Ovary (tissue), 9 donors: ENCODE results near the gene LRRTM3. TPM values are rescaled to one million over a fixed set of nuclear protein-coding genes. Genes with fewer than 3 reads are reported as not detected.

ENCODE experiments used
- DNase-seq, 5 donors: peaks; one replicate each; pipeline ENCODE4 v3.0.0-alpha.2; 2019 to 2020
- H3K27ac ChIP-seq, 2 donors: fragments of 200-600 bp; one replicate each; pipeline versions ENCODE4 v1.5.1 to v1.8.0; 2019 to 2022
- H3K27me3 ChIP-seq: fragments of 200-600 bp; one replicate; pipeline ENCODE4 v1.8.0; 2022
- H3K36me3 ChIP-seq: fragments of 200-600 bp; sonication (generic); one replicate; pipeline ENCODE4 v1.5.1; 2019
- H3K4me1 ChIP-seq: one replicate; pipeline ENCODE4 v1.8.1; 2013; ENCODE audit warnings: mild to moderate bottlenecking, moderate library complexity; ENCODE audit not compliant: insufficient read depth
- H3K4me3 ChIP-seq: fragments of 200-600 bp; sonication (generic); one replicate; pipeline ENCODE4 v1.5.1; 2017
- H3K9me3 ChIP-seq, 2 donors: fragments of 200-600 bp in 1 of 2; sonication (generic) in 1 of 2; one replicate each; pipeline versions ENCODE4 v1.5.1 to v1.8.1; 2013 to 2019; ENCODE audit warnings: mild to moderate bottlenecking in 1 of 2, moderate library complexity in 1 of 2
- CTCF ChIP-seq, 3 donors: fragments of 450-650 bp in 2 of 3; fragments of 200-600 bp in 1 of 3; IDR thresholded peaks; one replicate each; pipeline versions ENCODE4 v1.5.1 to v1.8.0; 2016 to 2022; ENCODE audit warnings: antibody characterized with exemption in 3 of 3, mild to moderate bottlenecking in 1 of 3
- EP300 ChIP-seq: sonication (generic); formaldehyde crosslinking; IDR thresholded peaks from one replicate; pipeline ENCODE4 v1.6.1; 2017; ENCODE audit warnings: antibody characterized with exemption
- POLR2A ChIP-seq: fragments of 450-650 bp; IDR thresholded peaks from one replicate; pipeline ENCODE4 v1.6.1; 2017; ENCODE audit warnings: antibody characterized with exemption, mild to moderate bottlenecking, moderate library complexity
- WGBS, 3 donors: extraction: QIAGEN DNeasy Blood & Tissue Kit in 1 of 3; methylation state at CpG; one replicate each; pipeline versions ENCODE4 v1.1.5 to v1.1.7; 2013 to 2017; 5-methylcytosine and 5-hydroxymethylcytosine counted together
- intact Hi-C, 4 donors: fragments of 100-400 bp; cut with DNase I; formaldehyde crosslinking; loops; one replicate each; pipeline versions ENCODE4 v1.11.0 to v1.15.1; 2022 to 2023
- polyA plus RNA-seq, 2 donors: library from polyadenylated mRNA; stranded (reverse); fragments of 200-250 nt in 1 of 2; fragments of 350-450 nt in 1 of 2; fragmentation: Illumina TruSeq in 1 of 2; extraction: RNeasy Lipid Tissue Mini Kit (QIAGEN cat#74804) in 1 of 2; gene quantifications; one replicate each; pipeline ENCODE4 v1.2.3, GENCODE V29; 2013 to 2014
- total RNA-seq, 7 donors: library from RNA; depleted of rRNA in 2 of 7; stranded (reverse); fragments of >200 nt in 2 of 7; fragmentation: NEBNext Ultra II Directional in 3 of 7; extraction: Animal tissue kit (Norgen Biotek cat#: 25700) in 3 of 7; gene quantifications; one replicate each; pipeline versions ENCODE4 v1.1.0 to v1.2.4, GENCODE V29; 2016 to 2023
- donor health status: DM: no; HTN: no; CAD: no; lungs with moderate emphysema.
- donor health status: DM: no; HTN: no; CAD: no.
- donor health status: Bipolar disorder and iron deficiency.
- donor health status: DM: yes; HTN: yes; CAD: no.
- donor health status: DM: no; HTN: no; CAD: no.
- donor health status: DM: yes; HTN: yes; CAD: no.

The LRRTM3 gene
- total and polyA plus RNA-seq, 9 donors: 0.33 to 5.9 (median 1.4) TPM

- H3K4me3 ChIP-seq: no peak overlapping the region
- H3K36me3 ChIP-seq: no peaks in the 10 kb centered on the region
- H3K9me3 ChIP-seq: no peaks in the 10 kb centered on the region
- no peak overlapping the region for H3K27ac ChIP-seq
- peaks cover 3% of the 10 kb centered on the region for H3K4me1 ChIP-seq
- WGBS, 3 donors: 8 to 23% (median 13%) methylated on average over 3 of the region's 3 CpGs
- intact Hi-C loops: no loop called here
- no peak for DNase-seq
- H3K27me3 ChIP-seq: no peaks in the 10 kb centered on the region
- TF ChIP-seq EP300 (no peak), CTCF (IDR thresholded peaks at IDR 0.05) (no peak), POLR2A (no peak)
Observed at GRCh38 chr10:66940965-66941364, 15.1 kb downstream of the LRRTM3 start.

- Histone ChIP-seq H3K36me3 (no peaks in the 10 kb centered on the region), H3K27me3 (no peaks in the 10 kb centered on the region), H3K4me3 (no peak overlapping the region), H3K27ac (no peak overlapping the region), H3K4me1 (peaks cover 3% of the 10 kb centered on the region), H3K9me3 (no peaks in the 10 kb centered on the region)
- intact Hi-C loops: no loop called here
- TF ChIP-seq EP300 (no peak), POLR2A (no peak), CTCF (IDR thresholded peaks at IDR 0.05) (no peak)
- peak; percentile 20 to 53 (median 48) for DNase-seq
- WGBS, 3 donors: 11 to 38% (median 14%) methylated on average over 5 of the region's 5 CpGs
Observed at GRCh38 chr10:66941491-66941890, 15.7 kb downstream of the LRRTM3 start.

- no peak for DNase-seq
- H3K36me3 ChIP-seq: no peaks in the 10 kb centered on the region
- H3K9me3 ChIP-seq: no peaks in the 10 kb centered on the region
- H3K4me3 ChIP-seq: no peak overlapping the region
- H3K27me3 ChIP-seq: no peaks in the 10 kb centered on the region
- peaks cover 3% of the 10 kb centered on the region for H3K4me1 ChIP-seq
- intact Hi-C loops: no loop called here
- WGBS, 3 donors: 93 to 96% (median 95%) methylated on average over 1 of the region's 1 CpG
- no peak overlapping the region for H3K27ac ChIP-seq
- TF ChIP-seq POLR2A: no peak
- TF ChIP-seq EP300: no peak
- no peak for TF ChIP-seq CTCF (IDR thresholded peaks at IDR 0.05)
Observed at GRCh38 chr10:66942407-66942806, 16.6 kb downstream of the LRRTM3 start.

GRCh38 chr10:66943590-66943989 is 17.8 kb downstream of the LRRTM3 start:
- intact Hi-C loops: no loop called here
- TF ChIP-seq CTCF (IDR thresholded peaks at IDR 0.05) (no peak), POLR2A (no peak), EP300 (no peak)
- H3K9me3 ChIP-seq: no peaks in the 10 kb centered on the region
- H3K4me3 ChIP-seq: no peak overlapping the region
- H3K27me3 ChIP-seq: no peaks in the 10 kb centered on the region
- H3K36me3 ChIP-seq: no peaks in the 10 kb centered on the region
- WGBS, 3 donors: 71 to 98% (median 93%) methylated on average over 2 of the region's 2 CpGs
- H3K27ac ChIP-seq: no peak overlapping the region
- peaks cover 3% of the 10 kb centered on the region for H3K4me1 ChIP-seq
- no peak for DNase-seq

- no peaks in the 10 kb centered on the region for H3K36me3 ChIP-seq
- TF ChIP-seq POLR2A (no peak), CTCF (IDR thresholded peaks at IDR 0.05) (no peak), EP300 (no peak)
- H3K9me3 ChIP-seq: no peaks in the 10 kb centered on the region
- no peaks in the 10 kb centered on the region for H3K27me3 ChIP-seq
- peaks cover 2% of the 10 kb centered on the region for H3K4me1 ChIP-seq
- DNase-seq: no peak
- intact Hi-C loops: no loop called here
- H3K4me3 ChIP-seq: no peak overlapping the region
- 7 to 39% (median 19%) methylated on average over 2 of the region's 2 CpGs for WGBS, 3 donors
- H3K27ac ChIP-seq: peak overlapping the region in 1 of 2 donors; percentile 30
Observed at GRCh38 chr10:66951896-66952295, 26.1 kb downstream of the LRRTM3 start.
